ENCODE data around the gene PEX5L.

DNA sequence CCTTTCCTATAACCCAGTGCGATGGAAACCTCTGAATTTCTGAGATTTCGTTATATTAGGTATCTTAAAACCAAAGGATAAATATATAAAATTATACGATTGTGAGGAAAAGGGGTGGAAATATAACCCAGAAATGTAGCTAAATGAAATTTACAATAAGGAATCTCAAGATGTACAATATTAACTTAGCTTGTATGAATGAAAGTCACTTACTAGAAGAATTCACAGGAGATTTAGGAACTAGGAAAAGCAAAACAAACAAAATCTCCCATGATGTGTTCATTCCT lies 224.7 kb downstream of the PEX5L start:
- TF ChIP-seq, protein P1, sequence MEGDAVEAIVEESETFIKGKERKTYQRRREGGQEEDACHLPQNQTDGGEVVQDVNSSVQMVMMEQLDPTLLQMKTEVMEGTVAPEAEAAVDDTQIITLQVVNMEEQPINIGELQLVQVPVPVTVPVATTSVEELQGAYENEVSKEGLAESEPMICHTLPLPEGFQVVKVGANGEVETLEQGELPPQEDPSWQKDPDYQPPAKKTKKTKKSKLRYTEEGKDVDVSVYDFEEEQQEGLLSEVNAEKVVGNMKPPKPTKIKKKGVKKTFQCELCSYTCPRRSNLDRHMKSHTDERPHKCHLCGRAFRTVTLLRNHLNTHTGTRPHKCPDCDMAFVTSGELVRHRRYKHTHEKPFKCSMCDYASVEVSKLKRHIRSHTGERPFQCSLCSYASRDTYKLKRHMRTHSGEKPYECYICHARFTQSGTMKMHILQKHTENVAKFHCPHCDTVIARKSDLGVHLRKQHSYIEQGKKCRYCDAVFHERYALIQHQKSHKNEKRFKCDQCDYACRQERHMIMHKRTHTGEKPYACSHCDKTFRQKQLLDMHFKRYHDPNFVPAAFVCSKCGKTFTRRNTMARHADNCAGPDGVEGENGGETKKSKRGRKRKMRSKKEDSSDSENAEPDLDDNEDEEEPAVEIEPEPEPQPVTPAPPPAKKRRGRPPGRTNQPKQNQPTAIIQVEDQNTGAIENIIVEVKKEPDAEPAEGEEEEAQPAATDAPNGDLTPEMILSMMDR (IDR thresholded peaks at IDR 0.05) = no peak
- no peak for TF ChIP-seq POLR2A (IDR thresholded peaks at IDR 0.05)
